ENCODE data around the gene LY6G5C. TPM values are rescaled to one million over a fixed set of nuclear protein-coding genes. Genes with fewer than 3 reads are reported as not detected.

Gene LY6G5C
- total RNA-seq, 4 donors from 2014 or later, result not detected

DNA sequence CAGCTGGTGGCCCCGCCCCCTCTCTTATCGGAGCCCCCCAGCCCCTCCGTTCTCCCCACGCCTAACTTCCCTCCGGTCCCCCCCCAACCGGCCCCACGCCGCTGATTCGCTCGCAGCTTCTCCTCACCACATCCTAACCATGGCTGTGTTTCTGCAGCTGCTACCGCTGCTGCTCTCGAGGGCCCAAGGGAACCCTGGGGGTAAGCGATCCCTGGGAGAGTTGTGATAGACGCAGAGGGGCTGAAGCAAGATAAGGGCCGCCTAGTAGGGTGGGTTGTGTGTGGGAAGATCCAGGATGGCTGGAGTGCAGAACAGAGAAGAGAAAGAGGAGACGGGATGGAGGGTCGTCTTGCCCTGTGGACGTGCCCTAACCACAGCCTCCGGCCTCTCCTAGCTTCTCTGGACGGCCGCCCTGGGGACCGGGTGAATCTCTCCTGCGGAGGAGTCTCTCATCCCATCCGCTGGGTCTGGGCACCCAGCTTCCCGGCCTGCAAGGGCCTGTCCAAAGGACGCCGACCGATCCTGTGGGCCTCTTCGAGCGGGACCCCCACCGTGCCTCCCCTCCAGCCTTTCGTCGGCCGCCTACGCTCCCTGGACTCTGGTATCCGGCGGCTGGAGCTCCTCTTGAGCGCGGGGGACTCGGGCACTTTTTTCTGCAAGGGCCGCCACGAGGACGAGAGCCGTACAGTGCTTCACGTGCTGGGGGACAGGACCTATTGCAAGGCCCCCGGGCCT is 42.5 kb upstream of the LY6G5C start, which contains the start of gene MPIG6B:
Gene MPIG6B, plus strand, starts transcription at position 129 of the 735 bp plus-strand sequence. Its CDS starts 11 bp downstream, at position 140.
- H3K27me3 ChIP-seq, result no peaks in the 10 kb centered on the region
- no peak within 1 kb of the TSS for H3K4me3 ChIP-seq
- no peaks in the 10 kb centered on the region for H3K9me3 ChIP-seq
- H3K4me1 ChIP-seq, result peaks cover 0 to 17% (median 6%) of the 10 kb centered on the region in 4 donors
- DNase-seq, result no peak
- H3K36me3 ChIP-seq, result peaks cover 0 to 14% (median 0%) of the 10 kb centered on the region in 3 donors
- TF ChIP-seq POLR2A (IDR thresholded peaks at IDR 0.05), result no peak
- TF ChIP-seq, protein P1, sequence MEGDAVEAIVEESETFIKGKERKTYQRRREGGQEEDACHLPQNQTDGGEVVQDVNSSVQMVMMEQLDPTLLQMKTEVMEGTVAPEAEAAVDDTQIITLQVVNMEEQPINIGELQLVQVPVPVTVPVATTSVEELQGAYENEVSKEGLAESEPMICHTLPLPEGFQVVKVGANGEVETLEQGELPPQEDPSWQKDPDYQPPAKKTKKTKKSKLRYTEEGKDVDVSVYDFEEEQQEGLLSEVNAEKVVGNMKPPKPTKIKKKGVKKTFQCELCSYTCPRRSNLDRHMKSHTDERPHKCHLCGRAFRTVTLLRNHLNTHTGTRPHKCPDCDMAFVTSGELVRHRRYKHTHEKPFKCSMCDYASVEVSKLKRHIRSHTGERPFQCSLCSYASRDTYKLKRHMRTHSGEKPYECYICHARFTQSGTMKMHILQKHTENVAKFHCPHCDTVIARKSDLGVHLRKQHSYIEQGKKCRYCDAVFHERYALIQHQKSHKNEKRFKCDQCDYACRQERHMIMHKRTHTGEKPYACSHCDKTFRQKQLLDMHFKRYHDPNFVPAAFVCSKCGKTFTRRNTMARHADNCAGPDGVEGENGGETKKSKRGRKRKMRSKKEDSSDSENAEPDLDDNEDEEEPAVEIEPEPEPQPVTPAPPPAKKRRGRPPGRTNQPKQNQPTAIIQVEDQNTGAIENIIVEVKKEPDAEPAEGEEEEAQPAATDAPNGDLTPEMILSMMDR (IDR thresholded peaks at IDR 0.05), result no peak
- no peak within 1 kb of the TSS for H3K27ac ChIP-seq

DNA sequence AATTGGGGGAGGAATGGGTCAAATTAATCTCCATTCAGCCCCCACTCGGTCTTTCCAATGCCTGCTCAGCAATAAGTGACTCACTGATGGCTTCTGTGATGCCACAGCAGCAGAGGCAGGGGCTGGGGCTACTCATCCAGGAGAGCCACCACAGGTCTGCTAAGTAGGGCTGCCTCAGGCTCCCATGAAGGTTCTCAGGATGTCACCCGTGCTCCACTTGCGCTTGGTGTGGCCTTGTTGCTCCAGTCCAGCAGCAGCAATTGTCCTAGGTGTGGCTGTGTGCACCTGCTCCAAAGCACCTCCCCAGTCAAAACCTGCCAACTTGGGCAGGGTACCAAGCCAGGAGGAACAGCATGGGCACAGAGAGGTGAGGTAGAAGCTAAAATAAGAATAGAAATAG is 41.3 kb upstream of the LY6G5C start:
- Histone ChIP-seq H3K4me1 (peaks cover 0 to 5% (median 0%) of the 10 kb centered on the region in 4 donors), H3K36me3 (peaks cover 0 to 10% (median 0%) of the 10 kb centered on the region in 3 donors), H3K4me3 (no peak overlapping the region), H3K27ac (no peak overlapping the region), H3K9me3 (no peaks in the 10 kb centered on the region), H3K27me3 (no peaks in the 10 kb centered on the region)
- DNase-seq, result no peak
- TF ChIP-seq POLR2A (IDR thresholded peaks at IDR 0.05), result no peak
- TF ChIP-seq, protein P1 (IDR thresholded peaks at IDR 0.05), result no peak

DNA sequence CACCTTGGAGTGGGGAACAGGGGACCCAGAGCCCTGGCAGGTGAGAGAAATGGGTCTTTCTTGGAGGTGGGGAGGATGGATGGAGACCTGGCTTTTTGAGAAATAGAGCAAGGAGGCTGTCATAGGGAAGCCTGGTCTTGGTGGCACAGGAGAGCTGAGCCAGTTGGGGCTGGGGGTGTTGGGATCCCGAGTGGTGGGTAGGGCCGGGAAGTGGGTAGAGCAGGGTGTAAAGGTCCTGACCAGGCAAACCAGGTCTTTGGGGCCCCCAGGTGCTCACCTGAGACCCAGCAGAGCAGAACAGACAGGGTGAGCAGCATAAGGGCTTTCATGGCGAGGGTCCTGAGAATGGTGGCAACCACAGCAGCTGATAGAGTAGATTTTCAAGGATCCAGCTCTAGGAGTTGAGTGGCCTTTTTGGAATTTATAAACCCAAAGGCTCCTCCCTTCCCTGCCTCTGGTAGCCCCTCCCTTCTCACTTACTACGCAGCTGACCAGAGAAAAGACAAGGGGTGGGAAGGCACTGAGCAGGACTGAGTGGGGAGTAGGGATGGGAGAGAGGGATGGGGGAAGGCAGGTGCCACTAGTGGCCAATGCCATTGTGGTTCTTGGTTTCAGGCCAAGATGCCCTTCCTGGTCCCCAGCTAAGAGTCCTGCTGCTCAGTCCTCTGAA is 40.6 kb upstream of the LY6G5C start, which contains the start of gene LY6G6C:
Gene LY6G6C, minus strand, starts transcription at position 396 of the 670 bp plus-strand sequence. Its CDS starts 67 bp downstream, at position 329.
- no peak within 1 kb of the TSS for H3K27ac ChIP-seq
- TF ChIP-seq, protein P1 (IDR thresholded peaks at IDR 0.05), result no peak
- no peak for TF ChIP-seq POLR2A (IDR thresholded peaks at IDR 0.05)
- H3K36me3 ChIP-seq, result peaks cover 0 to 4% (median 0%) of the 10 kb centered on the region in 3 donors
- no peaks in the 10 kb centered on the region for H3K9me3 ChIP-seq
- no peak for DNase-seq
- no peak within 1 kb of the TSS for H3K4me3 ChIP-seq
- H3K4me1 ChIP-seq, result no peaks in the 10 kb centered on the region
- H3K27me3 ChIP-seq, result no peaks in the 10 kb centered on the region

DNA sequence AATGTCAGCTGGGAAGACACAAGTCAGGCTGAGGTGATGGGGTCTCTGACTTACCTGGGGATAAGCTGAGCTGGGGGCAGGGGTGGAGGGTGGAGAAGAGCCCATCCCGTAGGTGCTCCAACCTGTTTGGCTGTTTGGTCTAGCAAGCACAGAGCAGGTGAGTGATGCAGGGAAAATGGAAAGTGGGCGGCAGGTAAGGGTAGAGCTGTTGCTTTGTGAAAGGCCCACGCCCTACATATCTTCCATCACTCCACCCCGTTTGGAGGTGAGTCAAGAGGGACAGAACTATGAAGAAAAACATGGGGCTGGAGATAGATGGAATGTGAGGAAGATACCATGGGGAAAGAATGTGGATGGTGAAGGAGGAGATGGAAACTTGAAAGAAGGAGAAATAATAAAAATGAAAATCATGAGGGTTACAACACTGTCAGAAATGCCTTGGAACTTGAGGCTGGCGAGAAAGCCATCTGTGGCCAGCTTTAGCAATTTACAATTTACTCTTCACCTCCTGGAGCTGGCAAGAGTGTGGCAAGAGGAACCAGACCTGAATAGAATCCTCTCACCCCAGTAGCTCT is 39.4 kb upstream of the LY6G5C start:
- Histone ChIP-seq H3K9me3 (no peaks in the 10 kb centered on the region), H3K27me3 (no peaks in the 10 kb centered on the region), H3K4me1 (no peaks in the 10 kb centered on the region), H3K27ac (no peak overlapping the region), H3K36me3 (no peaks in the 10 kb centered on the region), H3K4me3 (no peak overlapping the region)
- TF ChIP-seq POLR2A (IDR thresholded peaks at IDR 0.05), result no peak
- TF ChIP-seq, protein P1 (IDR thresholded peaks at IDR 0.05), result no peak
- no peak for DNase-seq

DNA sequence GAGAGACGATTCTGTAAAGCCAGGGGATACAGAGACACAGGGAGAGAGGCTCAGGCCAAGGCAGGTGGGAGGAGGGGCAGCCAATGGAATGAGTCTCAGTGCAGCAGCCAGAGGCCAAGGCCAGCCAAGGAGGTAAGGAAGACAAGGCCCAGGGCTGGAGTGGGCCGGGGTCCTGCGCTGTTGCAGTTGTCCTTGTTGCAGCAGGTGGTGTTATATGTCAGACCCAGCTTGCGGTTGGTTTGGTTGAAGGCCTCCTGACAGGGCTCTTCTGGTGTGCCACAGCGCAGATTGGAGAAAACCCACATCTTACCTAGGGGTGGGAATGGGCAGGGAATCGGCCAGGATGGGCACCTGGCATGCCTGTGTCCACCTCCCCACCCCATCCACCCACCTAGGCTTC is 38.1 kb upstream of the LY6G5C start:
- no peaks in the 10 kb centered on the region for H3K36me3 ChIP-seq
- no peak overlapping the region for H3K4me3 ChIP-seq
- TF ChIP-seq, protein P1 (IDR thresholded peaks at IDR 0.05), result no peak
- no peak for TF ChIP-seq POLR2A (IDR thresholded peaks at IDR 0.05)
- H3K27ac ChIP-seq, result no peak overlapping the region
- H3K9me3 ChIP-seq, result no peaks in the 10 kb centered on the region
- peaks cover 0 to under 1% (median 0%) of the 10 kb centered on the region in 4 donors for H3K4me1 ChIP-seq
- H3K27me3 ChIP-seq, result no peaks in the 10 kb centered on the region
- DNase-seq, result no peak
